NCI-H2029 treated with DMSO at 0.1 percent for 48 hours (cell line): ENCODE data around the gene SCUBE3.

Source experiments
- DNase-seq: peaks from one replicate; lab custom pipeline; 2025; lab: John Stamatoyannopoulos, UW

SCUBE3 gene

DNA sequence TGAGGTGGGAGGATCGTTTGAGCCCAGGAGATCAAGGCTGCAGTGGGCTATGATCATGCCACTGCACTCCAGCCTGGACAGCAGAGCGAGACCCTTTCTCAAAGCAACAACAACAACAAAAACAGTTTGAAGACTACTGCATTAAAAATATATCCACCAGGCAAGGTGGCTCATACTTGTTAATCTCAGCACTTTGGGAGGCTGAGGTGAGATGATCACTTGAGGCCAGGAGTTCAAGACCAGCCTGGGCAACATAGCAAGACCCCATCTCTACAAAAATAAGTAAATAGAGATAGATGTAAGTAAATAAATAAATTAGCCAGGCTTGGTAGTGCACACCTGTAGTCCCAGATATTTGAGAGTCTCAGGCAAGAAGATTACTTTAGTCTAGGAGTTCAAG, 58.2 kb downstream of the SCUBE3 start:
- DNase-seq: no peak

DNA sequence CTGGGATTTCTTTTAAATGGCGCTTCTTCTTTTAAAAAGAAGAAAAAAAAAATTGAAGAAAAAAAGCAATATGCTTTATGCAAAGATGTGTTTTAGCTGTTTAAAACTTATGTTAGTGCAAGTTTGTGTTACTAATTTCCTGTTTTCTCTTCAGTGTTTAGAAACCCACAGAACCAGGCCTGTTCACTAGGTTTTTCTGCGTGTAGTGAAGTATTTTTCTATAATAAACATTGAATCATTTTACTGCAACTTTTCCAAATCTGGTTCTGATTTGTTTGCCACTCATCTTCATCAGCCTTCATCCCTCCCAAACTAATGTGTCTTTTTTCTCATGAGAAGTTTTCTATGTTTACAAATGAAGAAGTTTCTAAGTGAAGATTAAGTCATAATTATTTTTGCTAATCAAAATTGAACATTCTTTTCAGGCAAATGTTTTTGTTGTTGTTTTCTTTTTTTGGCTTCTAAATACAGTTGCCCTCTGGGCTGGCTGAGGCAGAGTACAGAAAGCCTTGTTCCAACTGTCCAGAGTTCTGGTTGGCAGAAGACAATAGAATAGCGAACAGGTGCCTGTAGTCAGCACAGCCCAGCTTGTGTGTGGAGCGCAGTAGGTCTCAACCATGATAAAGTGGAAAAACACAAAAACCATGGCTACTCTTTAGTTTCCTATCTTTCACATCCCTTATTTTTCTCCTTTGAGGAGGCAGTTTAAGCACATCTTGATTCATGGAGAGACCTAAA, 60.2 kb downstream of the SCUBE3 start:
- DNase-seq: no peak

GRCh38 chr6:35275744-35276260, 62.0 kb downstream of the SCUBE3 start:
- no peak for DNase-seq

DNA sequence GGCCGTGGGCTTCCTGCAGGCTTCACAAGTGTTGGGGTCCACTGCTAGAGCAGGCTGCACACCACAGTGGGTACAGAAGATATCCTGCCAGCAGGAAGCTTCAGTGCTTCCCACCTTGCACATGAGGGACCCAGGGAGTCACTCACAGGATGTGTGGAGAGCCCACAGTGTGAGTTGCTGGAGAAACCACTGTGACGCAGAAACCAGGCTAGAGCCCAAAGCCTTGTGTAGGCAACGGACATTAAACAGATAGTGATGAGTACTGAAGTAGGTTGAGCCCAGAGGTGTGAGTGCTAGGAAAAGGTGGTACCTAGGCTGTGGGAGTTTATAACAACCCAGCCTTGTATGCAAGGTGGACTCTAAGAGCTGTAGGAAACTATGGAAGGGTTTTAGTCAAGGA, 65.0 kb downstream of the SCUBE3 start:
- no peak for DNase-seq

- no peak for DNase-seq
Observed at GRCh38 chr6:35280903-35281302, 67.1 kb downstream of the SCUBE3 start.

DNA sequence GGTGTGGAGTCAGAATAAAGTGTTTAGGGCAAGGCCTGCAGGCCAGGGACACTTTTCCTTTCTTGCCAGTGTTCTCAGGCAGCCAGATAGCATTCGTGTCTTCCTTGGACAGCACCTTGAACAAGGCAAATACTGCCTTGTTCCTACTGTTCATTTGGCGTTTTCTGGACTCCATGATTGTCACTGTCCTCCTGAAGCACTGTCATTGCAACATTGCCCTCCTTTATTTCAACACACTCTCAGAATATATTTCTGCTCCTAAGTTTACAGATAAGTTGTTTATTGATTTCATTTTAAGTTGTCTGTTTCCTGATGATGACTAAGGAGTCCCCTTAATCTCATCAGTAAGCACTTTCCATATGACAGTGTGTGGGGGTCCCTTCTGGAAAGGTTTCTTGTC, 68.7 kb downstream of the SCUBE3 start:
- no peak for DNase-seq

GRCh38 chr6:35283361-35283760, 69.6 kb downstream of the SCUBE3 start:
- DNase-seq: no peak

- DNase-seq: no peak
Observed at GRCh38 chr6:35287671-35288396, 74.1 kb downstream of the SCUBE3 start.

- no peak for DNase-seq
Observed at GRCh38 chr6:35288834-35289233, 75.1 kb downstream of the SCUBE3 start.

GRCh38 chr6:35291491-35291890, 77.7 kb downstream of the SCUBE3 start:
- DNase-seq: no peak

DNA sequence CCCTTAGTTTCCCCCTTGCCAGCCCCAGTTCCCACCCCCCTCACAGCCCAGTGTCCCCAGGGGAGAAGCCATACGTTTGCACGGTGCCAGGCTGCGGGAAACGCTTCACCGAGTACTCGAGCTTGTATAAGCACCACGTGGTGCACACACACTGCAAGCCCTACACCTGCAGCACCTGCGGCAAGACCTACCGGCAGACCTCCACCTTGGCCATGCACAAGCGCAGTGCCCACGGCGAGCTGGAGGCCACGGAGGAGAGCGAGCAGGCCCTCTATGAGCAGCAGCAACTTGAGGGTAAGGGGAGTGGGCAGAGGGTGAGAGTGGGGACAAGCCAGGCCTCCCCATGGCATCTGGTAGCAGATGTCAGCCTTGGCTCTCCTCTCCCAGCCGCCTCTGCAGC, 78.7 kb downstream of the SCUBE3 start:
- DNase-seq: no peak

GRCh38 chr6:35293681-35294080, 79.9 kb downstream of the SCUBE3 start:
- DNase-seq: no peak

DNA sequence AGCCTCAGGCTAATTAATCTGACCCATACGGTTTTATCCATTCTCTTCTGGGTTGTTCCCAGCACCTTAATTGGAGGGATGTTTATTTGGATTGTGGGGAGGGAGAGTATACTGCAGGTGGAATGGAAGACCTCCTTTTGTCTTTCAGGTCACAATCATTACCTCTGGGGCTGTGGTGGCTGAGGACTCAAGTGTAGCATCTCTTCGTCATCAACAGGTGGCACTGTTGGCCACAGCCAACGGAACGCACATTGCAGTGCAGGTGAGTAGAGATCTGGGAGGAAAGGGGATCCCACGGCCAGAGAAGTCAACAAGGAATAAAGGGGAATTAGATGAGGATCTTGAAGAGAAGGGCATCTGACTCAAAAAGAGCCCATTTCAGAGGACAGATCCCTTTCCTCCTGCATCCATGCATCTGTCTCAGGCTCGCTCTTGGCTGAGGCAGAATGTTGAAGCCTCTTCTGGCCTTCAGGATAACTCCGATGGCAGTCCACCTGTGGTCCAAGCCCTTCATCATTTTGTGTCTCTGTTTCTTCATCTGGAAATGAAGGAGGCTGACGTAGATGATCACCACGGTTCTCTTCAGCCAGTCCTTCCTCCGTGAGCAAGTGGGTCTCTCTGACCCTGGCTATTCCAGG, 80.7 kb downstream of the SCUBE3 start:
- peak; percentile 10 for DNase-seq

GRCh38 chr6:35295036-35295435, 81.3 kb downstream of the SCUBE3 start:
- DNase-seq: no peak

DNA sequence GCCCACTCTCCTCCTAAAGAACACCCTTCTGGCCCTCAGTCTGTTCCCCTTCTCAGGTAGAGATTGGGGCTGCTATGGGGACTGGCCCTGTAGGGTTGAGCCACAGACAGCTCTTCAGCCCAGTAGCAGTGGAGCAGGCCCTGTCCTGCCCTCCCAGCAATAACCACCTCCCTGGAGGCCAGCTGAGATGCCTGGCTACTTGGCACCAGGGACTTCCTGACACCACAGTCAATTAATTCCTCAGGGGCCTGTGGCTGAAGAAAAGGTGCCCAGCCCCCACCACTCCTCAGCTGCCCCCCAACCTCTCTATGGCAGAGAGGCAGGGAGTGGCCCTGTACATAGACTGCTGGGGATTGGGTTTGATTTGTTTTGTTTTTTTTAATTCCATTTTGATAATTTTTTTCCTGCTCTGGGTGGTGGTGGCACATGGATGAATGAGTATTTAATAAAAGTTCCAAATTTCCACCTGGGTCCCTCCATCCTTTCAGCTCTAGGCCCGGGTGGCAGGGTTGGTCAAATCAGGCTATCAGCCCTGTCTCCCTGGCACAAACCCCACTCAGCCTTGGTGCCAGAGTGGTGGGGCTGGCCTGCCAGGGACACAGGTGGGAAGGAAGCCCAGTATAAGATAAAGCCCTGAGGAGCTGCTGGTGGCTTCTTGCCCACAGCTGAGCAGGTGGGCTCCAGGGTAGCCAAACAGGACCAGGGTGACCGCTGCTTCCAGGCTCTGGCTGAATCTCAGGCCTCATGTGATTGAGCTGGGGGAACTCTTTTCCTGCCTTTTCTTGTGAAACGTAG, 82.0 kb downstream of the SCUBE3 start:
- DNase-seq: no peak

DNA sequence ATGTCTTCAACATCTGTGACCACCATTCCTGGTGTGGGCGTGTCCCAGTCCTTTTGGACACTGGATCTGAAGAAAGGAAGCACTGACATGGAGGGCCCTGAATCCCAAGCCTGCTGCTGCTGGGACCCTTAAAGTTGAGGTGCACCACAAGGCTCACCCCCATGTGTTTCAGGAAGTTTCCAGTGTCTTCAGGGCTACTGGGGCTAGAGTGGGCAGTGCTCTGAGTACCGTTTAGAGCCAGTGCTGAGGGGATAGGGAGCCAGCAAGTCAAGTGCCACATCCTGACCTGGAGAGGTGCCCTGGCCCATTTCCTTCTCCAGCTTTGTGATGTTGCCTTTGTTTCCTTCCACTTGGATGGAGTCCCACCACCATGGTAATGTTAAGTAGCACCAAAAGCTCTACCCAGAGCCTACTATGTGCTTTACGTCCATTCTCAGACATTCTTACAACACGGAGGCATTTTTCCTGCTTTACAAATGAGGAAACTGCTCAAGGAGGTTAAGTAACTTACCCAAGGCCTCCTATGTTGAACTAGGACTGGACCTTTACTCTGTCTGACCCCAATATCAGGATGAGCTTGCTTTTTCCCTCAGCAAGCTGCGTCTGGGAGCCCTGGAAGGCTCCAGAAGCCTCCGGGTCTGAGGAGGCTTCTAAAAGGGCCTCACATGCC, 83.3 kb downstream of the SCUBE3 start:
- DNase-seq: peak; percentile 25

- peak; percentile 62 for DNase-seq
Observed at GRCh38 chr6:35297601-35298481, 84.1 kb downstream of the SCUBE3 start, which contains the start of gene DEF6. TSS of gene DEF6 (plus strand) at chr6:35297818. CDS start at chr6:35297857, 39 bp downstream.

DNA sequence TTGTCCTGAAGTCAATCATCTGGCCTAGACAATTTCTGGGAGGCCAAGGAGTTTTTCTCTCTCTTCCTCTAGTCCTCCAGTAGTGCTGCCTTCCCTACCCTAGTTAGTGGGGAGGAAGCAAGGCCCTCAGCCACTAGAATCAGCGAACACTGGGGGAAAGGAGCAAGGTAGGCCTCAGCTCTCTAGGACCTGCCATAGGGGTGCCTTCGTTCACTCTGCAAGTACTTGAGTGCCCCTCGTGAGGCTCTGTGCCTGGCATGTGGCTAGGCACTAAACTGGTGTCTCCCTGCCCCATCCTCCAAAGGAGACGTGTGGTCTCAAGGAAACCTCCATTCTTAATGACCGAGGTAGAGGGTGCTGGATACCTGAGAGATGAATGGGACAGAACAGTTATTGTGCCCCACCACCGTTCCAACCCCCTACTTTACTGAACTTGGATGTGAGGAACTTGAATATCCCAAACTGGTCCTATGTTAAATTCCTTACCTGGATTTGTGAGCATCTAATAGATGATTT, 84.9 kb downstream of the SCUBE3 start:
- no peak for DNase-seq

- no peak for DNase-seq
Observed at GRCh38 chr6:35299674-35300073, 85.9 kb downstream of the SCUBE3 start.

- DNase-seq: no peak
Observed at GRCh38 chr6:35300848-35301247, 87.1 kb downstream of the SCUBE3 start.
